ENCODE results near the gene TRIO.

TRIO gene

DNA sequence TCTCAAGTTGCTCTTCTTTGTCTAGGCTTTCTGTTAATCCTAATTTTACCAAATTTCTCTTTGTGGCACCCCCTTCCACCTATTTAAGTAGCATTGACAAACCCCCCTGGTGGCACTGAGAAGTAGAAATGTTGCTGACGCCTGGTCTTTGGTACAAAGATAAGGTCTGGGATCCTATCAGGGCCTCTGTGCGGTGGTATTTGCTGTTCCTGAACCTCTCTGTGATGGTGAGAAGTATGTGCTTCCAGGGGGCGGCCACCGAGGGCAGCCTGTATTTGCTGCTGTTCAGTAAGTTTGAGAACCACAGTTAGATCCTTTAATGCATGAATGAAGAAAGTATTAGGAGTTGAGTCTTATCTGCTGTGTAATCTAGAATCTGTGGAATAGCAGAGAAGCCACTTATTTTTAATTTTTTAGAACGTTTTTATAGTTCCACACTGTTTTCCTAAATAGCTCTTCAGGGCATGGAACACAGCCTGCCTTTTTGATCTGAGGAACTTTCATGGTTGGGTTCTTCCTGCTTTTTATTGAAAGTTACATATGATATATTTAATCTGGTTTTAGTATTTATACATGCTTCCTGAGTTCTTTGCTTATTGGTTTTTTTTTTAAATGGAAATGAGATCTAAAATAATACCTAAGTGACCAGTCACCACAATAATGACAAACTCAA, 124.2 kb downstream of the TRIO start:
- no peaks in the 10 kb centered on the region for H3K9me3 ChIP-seq (ENCODE audit: low read length)
- peaks cover 46% of the 10 kb centered on the region for H3K4me1 ChIP-seq (ENCODE audit: insufficient read depth, low read length)
- no peak overlapping the region for H3K4me3 ChIP-seq (ENCODE audit: low read depth in 1 of 2, low read length in 2 of 2)
- H3K27me3 ChIP-seq (ENCODE audit: control insufficient read depth in 1 of 2, insufficient read depth in 2 of 2, low read length in 2 of 2): no peaks in the 10 kb centered on the region
- no peak overlapping the region for H3K27ac ChIP-seq (ENCODE audit: low read depth, low read length)
- no peaks in the 10 kb centered on the region for H3K36me3 ChIP-seq (ENCODE audit: insufficient read depth, low read length)
- H3K9ac ChIP-seq (ENCODE audit: low read length): no peak overlapping the region

DNA sequence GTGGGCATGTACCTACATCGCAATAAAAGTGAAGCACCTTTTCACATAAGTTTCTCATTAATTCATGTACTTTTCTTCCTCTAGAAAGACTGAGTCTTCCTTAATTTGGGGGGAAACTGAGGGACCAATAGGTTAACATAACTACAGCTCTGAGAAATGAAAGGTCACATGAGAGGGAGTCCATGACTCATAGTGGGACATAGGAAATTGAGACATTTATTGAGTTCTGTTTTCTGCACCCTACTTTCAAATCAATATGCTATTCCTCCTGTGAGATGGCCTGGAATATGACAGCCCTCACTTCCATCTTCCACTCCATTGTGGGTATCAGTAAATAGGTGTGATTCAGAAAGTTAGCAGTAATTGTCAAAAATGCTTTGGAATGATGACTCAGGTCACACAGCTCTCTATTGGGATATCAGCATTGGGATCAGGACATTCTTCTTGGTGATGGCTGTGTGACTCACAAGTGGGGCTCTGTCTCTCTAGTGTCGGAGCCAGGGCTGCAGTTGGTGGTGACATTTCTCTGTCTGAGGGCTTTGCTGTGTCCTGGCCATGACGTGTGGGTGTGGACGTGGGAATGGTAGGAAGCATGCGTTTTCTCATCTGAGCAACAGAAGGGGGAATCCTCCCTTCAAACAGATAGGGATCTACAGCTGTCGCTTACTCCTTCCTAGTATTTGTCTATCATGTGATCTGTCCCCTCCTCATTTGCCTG, 125.0 kb downstream of the TRIO start:
- Histone ChIP-seq H3K4me3 (ENCODE audit: low read depth in 1 of 2, low read length in 2 of 2) (no peak overlapping the region), H3K27ac (ENCODE audit: low read depth, low read length) (peak overlapping the region; percentile 16), H3K27me3 (ENCODE audit: control insufficient read depth in 1 of 2, insufficient read depth in 2 of 2, low read length in 2 of 2) (no peaks in the 10 kb centered on the region), H3K36me3 (ENCODE audit: insufficient read depth, low read length) (no peaks in the 10 kb centered on the region), H3K9me3 (ENCODE audit: low read length) (no peaks in the 10 kb centered on the region), H3K9ac (ENCODE audit: low read length) (no peak overlapping the region), H3K4me1 (ENCODE audit: insufficient read depth, low read length) (peaks cover 48% of the 10 kb centered on the region)

DNA sequence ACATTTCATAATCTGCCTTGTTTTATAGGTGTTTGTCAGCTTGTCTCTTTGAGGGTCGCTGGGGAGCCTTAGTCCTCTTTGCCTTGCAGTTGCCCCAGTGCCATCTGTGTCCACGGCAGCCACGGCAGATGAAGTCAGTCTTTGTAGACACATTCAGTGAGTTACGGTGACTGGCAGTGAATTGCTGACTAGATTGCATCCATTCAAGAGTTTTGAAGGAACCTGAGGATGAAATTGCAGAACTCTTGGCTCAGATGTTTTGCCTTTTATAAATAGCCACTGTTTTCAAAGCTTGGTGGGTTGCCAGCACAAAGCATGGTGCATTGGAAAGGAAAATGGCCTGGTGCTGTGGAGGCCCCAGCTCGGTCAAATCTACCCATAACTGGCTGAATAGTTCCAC, 125.6 kb downstream of the TRIO start:
- Histone ChIP-seq H3K9ac (ENCODE audit: low read length) (no peak overlapping the region), H3K4me1 (ENCODE audit: insufficient read depth, low read length) (peaks cover 54% of the 10 kb centered on the region), H3K27ac (ENCODE audit: low read depth, low read length) (peak overlapping the region; percentile 16), H3K36me3 (ENCODE audit: insufficient read depth, low read length) (no peaks in the 10 kb centered on the region), H3K4me3 (ENCODE audit: low read depth in 1 of 2, low read length in 2 of 2) (no peak overlapping the region), H3K9me3 (ENCODE audit: low read length) (no peaks in the 10 kb centered on the region), H3K27me3 (ENCODE audit: control insufficient read depth in 1 of 2, insufficient read depth in 2 of 2, low read length in 2 of 2) (no peaks in the 10 kb centered on the region)

DNA sequence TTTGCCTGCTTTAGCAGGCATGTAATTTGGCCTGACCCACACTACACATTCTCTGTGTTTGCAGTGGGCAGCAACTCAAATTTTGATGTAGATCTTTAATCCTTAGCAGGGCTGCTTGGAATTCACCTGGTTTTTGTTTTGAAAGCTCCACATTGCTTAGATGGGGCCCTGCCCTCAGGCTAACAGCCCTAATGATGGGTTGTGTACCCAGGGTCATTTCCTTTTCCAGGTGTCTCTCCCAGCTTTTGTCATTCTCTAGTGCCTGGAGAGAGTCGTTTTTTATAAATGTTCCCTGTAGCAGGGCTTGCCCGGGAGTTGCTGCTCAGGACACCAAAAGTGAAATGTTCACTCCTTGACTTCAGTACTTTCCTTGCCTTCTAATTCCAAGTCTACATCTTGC, 126.3 kb downstream of the TRIO start:
- H3K27ac ChIP-seq (ENCODE audit: low read depth, low read length): no peak overlapping the region
- peaks cover 54% of the 10 kb centered on the region for H3K4me1 ChIP-seq (ENCODE audit: insufficient read depth, low read length)
- H3K4me3 ChIP-seq (ENCODE audit: low read depth in 1 of 2, low read length in 2 of 2): no peak overlapping the region
- H3K36me3 ChIP-seq (ENCODE audit: insufficient read depth, low read length): no peaks in the 10 kb centered on the region
- H3K27me3 ChIP-seq (ENCODE audit: control insufficient read depth in 1 of 2, insufficient read depth in 2 of 2, low read length in 2 of 2): no peaks in the 10 kb centered on the region
- H3K9me3 ChIP-seq (ENCODE audit: low read length): no peaks in the 10 kb centered on the region
- no peak overlapping the region for H3K9ac ChIP-seq (ENCODE audit: low read length)

DNA sequence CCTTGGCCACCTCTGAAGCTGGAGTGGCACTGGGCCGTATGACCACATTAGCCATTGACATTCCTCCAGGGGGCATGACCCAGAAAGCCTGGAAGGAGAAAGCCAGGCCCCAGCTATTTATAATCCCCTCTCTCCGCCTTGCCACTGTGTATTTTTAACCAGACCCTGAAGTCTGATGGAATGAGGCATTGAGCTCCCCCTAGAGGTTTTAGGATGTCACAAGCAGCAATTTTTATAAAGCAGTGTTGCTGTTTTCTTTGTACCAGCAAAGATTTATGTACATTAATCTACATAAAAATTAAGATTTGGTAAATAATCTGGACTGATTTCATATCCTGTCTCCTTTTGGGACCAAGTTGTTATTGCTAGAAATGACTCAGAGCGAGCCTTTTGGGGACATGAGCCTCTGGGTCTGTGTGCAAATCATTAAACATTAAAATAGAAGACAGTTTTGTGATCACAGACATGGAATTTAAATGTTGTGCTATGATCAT, 127.1 kb downstream of the TRIO start:
- Histone ChIP-seq H3K27ac (ENCODE audit: low read depth, low read length) (peak overlapping the region; percentile 27), H3K36me3 (ENCODE audit: insufficient read depth, low read length) (no peaks in the 10 kb centered on the region), H3K4me1 (ENCODE audit: insufficient read depth, low read length) (peaks cover 54% of the 10 kb centered on the region), H3K9ac (ENCODE audit: low read length) (no peak overlapping the region), H3K27me3 (ENCODE audit: control insufficient read depth in 1 of 2, insufficient read depth in 2 of 2, low read length in 2 of 2) (no peaks in the 10 kb centered on the region), H3K9me3 (ENCODE audit: low read length) (no peaks in the 10 kb centered on the region), H3K4me3 (ENCODE audit: low read depth in 1 of 2, low read length in 2 of 2) (no peak overlapping the region)

DNA sequence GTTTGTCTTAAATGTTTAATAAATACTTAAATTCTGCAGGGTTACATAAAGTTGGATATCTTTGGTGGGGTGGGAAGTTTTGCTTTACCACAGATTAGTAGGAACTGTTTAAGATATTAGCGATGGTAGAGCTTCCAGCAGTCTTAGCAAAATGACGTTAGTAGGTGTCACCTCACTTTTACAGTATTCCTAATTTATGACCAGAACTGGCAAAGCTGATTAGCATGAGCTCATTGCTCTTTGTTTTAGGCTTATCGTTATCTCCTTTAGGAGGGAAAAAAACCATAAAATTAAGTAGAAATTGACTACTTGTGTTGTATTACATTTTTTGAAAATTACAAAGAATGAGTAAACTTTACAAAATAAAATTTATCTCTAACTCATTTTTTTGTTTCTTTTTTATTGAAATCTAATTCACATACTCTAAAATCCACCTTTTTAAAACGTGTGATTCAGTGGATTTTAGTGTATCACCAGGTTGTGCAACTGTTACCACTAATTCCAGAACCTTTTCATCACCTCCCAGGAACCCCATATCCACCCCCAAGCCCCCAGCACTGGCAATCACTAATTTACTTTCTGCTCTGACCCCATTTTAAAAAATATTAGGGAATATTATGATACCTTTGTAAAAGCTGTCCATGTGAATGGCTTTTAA, 129.5 kb downstream of the TRIO start:
- Histone ChIP-seq H3K4me3 (ENCODE audit: low read depth in 1 of 2, low read length in 2 of 2) (no peak overlapping the region), H3K36me3 (ENCODE audit: insufficient read depth, low read length) (no peaks in the 10 kb centered on the region), H3K9ac (ENCODE audit: low read length) (no peak overlapping the region), H3K9me3 (ENCODE audit: low read length) (no peaks in the 10 kb centered on the region), H3K4me1 (ENCODE audit: insufficient read depth, low read length) (peaks cover 44% of the 10 kb centered on the region), H3K27me3 (ENCODE audit: control insufficient read depth in 1 of 2, insufficient read depth in 2 of 2, low read length in 2 of 2) (no peaks in the 10 kb centered on the region), H3K27ac (ENCODE audit: low read depth, low read length) (no peak overlapping the region)

DNA sequence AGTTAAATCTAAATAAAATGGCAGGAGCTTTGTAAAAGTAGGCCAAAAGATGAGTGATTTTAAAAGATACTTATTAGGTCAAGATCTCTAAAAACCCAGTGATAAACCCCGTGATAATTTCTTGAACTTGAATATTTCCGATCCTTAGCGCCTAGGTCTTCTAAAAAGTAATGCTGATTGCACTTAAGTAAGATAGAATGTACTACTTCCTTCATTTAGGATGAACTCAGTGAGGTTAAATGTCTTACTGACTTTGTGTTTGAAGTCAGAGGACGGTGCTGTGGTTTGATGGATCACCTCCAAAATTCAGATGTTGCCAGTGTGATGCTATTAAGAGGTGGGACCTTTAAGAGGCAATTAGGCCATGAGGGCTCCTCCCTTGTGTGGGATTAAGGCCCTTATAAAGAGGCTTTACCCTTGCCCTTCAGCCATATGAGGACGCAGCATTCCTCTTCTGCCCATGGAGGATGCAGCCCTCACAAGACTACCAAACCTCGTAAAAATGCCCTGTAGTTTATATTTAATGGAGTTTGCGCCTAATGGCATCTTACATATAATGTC, 130.1 kb downstream of the TRIO start:
- H3K9ac ChIP-seq (ENCODE audit: low read length): no peak overlapping the region
- no peaks in the 10 kb centered on the region for H3K36me3 ChIP-seq (ENCODE audit: insufficient read depth, low read length)
- no peak overlapping the region for H3K4me3 ChIP-seq (ENCODE audit: low read depth in 1 of 2, low read length in 2 of 2)
- no peak overlapping the region for H3K27ac ChIP-seq (ENCODE audit: low read depth, low read length)
- no peaks in the 10 kb centered on the region for H3K27me3 ChIP-seq (ENCODE audit: control insufficient read depth in 1 of 2, insufficient read depth in 2 of 2, low read length in 2 of 2)
- peaks cover 44% of the 10 kb centered on the region for H3K4me1 ChIP-seq (ENCODE audit: insufficient read depth, low read length)
- H3K9me3 ChIP-seq (ENCODE audit: low read length): no peaks in the 10 kb centered on the region

DNA sequence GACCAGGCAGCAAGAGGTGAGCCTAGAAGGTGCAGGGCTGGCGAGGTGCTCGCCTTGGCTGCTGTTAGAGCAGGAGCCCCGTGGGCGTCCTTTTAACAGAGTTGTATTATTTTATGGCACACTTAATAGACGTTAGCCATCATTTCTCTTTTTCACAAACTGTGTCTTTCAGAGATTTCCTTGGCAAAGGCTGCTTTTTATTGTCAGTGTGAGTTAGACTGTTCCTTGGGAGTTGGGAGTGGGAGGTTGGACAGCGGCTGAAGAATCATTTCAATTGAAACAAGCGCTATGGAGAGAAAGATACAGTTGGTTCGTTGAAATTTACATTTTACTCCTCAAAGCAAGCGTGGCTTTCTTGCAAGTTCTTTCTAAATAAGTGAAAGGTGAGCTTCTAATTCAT, 133.2 kb downstream of the TRIO start:
- Histone ChIP-seq H3K9ac (ENCODE audit: low read length) (no peak overlapping the region), H3K27me3 (ENCODE audit: control insufficient read depth in 1 of 2, insufficient read depth in 2 of 2, low read length in 2 of 2) (no peaks in the 10 kb centered on the region), H3K9me3 (ENCODE audit: low read length) (no peaks in the 10 kb centered on the region), H3K4me3 (ENCODE audit: low read depth in 1 of 2, low read length in 2 of 2) (no peak overlapping the region), H3K27ac (ENCODE audit: low read depth, low read length) (no peak overlapping the region), H3K4me1 (ENCODE audit: insufficient read depth, low read length) (peaks cover 19% of the 10 kb centered on the region), H3K36me3 (ENCODE audit: insufficient read depth, low read length) (no peaks in the 10 kb centered on the region)

DNA sequence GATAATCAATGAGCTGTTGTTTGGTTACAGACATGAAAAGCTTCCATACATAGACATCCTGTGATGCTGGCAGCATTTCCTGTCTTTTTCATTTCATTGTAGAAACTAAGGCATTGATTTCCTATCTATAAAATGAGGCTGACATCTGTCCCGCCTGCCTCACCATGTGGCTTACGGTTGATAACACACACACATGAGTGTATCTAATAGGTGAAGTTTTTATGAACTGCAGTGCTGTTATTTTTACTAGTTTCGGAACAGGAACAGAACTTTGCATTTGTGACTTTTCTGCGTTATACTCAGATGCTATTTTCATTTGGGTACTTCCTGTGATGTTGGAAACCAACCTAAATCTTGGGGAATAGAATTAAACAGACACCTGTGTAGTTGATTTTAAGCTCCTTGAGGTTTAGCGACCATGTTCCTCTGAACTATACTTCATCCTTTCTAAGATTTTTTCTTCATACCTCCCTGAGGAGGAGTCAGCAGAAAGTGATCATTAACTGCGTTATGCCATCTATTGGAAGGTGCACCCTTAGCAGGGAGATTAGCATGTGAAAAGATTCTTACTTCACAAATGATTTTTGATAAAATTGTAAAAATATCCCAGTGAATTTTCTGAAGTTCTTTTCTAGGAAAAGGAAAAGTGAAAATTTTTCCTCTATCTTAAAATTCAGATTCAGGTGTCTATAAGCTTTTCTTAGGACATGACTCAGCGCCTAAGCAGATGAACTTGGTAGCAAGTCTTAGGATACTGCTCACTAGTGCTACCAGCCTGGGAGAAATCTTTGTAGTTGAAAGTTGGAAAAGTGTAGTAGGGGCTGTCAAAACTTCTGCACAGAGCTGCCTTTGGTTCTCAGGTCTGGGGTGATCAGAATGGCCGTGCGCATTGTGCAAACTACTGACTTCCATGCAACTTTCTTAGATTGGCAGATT, 134.5 kb downstream of the TRIO start:
- Histone ChIP-seq H3K27me3 (ENCODE audit: control insufficient read depth in 1 of 2, insufficient read depth in 2 of 2, low read length in 2 of 2) (no peaks in the 10 kb centered on the region), H3K4me1 (ENCODE audit: insufficient read depth, low read length) (peaks cover 13% of the 10 kb centered on the region), H3K9ac (ENCODE audit: low read length) (no peak overlapping the region), H3K9me3 (ENCODE audit: low read length) (no peaks in the 10 kb centered on the region), H3K4me3 (ENCODE audit: low read depth in 1 of 2, low read length in 2 of 2) (no peak overlapping the region), H3K36me3 (ENCODE audit: insufficient read depth, low read length) (no peaks in the 10 kb centered on the region), H3K27ac (ENCODE audit: low read depth, low read length) (no peak overlapping the region)

DNA sequence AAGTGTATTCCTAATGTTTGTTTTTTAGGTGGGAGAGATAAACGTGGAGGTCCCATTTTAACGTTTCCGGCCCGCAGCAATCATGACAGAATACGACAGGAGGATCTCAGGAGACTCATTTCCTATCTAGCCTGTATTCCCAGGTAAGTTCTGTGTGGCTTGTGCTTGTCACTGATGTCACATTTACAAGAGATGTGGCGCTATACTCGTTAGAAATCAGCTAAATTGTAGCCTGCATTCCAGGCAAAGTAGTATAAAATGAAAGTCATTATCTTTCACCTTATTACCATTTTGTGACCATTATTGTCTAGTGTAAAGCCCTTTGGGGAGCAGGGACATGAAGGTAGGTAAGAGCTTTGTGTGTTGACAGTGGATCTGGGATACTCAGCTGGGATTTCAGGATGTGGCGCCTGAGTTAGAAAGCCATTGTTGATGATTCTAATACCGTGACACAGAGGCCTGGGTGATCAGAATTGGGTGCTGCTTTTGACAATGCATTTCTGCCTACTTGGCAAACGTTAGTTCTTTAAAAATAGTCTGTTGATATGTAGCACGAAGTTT, 137.2 kb downstream of the TRIO start:
- Histone ChIP-seq H3K9ac (ENCODE audit: low read length) (no peak overlapping the region), H3K4me3 (ENCODE audit: low read depth in 1 of 2, low read length in 2 of 2) (no peak overlapping the region), H3K27ac (ENCODE audit: low read depth, low read length) (no peak overlapping the region), H3K27me3 (ENCODE audit: control insufficient read depth in 1 of 2, insufficient read depth in 2 of 2, low read length in 2 of 2) (no peaks in the 10 kb centered on the region), H3K36me3 (ENCODE audit: insufficient read depth, low read length) (no peaks in the 10 kb centered on the region), H3K4me1 (ENCODE audit: insufficient read depth, low read length) (peaks cover 20% of the 10 kb centered on the region), H3K9me3 (ENCODE audit: low read length) (no peaks in the 10 kb centered on the region)

All from muscle layer of colon (tissue), 2 donors.